Fibroblast of pulmonary artery (primary cell): ENCODE measurements around the gene NPPB.

Experiments
- DNase-seq: peaks from one replicate; pipeline ENCODE4 v3.0.0-alpha.2; 2010; ENCODE audit warnings: low read depth
- H3K4me3 ChIP-seq: replicated peaks from 2 replicates; pipeline ENCODE4 v1.5.1; 2011; ENCODE audit warnings: low read depth, mild to moderate bottlenecking, control low read depth, low read length, moderate library complexity
- CTCF ChIP-seq: IDR thresholded peaks from 2 replicates; pipeline ENCODE4 v1.5.1; 2011; ENCODE audit warnings: mild to moderate bottlenecking, control low read depth, low read length, inconsistent platforms; ENCODE audit errors: missing control alignments

The NPPB gene

GRCh38 chr1:11874624-11875023, 15.9 kb upstream of the NPPB start:
- TF ChIP-seq CTCF, result no peak
- no peak for DNase-seq
- no peak overlapping the region for H3K4me3 ChIP-seq

DNA sequence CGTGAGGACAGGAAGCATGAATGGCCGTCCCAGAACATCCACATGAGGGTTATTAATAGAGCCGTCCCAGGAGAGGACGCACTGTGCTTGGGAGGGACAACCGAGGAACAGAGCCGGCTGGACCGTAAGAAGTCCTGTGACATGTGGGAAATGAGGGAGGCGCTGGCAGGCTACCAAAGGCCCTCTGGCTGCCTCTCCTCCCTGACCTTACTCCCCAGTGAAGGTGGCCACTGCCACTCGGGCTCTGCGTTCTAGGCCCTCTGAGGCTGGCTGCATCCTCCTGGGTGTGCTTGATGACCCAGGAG, 15.5 kb upstream of the NPPB start:
- H3K4me3 ChIP-seq, result no peak overlapping the region

GRCh38 chr1:11873395-11874257, 14.9 kb upstream of the NPPB start:
- DNase-seq, result no peak
- no peak for TF ChIP-seq CTCF
- H3K4me3 ChIP-seq, result no peak overlapping the region

More for the DNA sequence above, 15.5 kb upstream of the NPPB start:
- TF ChIP-seq CTCF, result no peak
- DNase-seq, result no peak

GRCh38 chr1:11872545-11872944, 13.8 kb upstream of the NPPB start:
- no peak overlapping the region for H3K4me3 ChIP-seq
- TF ChIP-seq CTCF, result no peak
- DNase-seq, result no peak

DNA sequence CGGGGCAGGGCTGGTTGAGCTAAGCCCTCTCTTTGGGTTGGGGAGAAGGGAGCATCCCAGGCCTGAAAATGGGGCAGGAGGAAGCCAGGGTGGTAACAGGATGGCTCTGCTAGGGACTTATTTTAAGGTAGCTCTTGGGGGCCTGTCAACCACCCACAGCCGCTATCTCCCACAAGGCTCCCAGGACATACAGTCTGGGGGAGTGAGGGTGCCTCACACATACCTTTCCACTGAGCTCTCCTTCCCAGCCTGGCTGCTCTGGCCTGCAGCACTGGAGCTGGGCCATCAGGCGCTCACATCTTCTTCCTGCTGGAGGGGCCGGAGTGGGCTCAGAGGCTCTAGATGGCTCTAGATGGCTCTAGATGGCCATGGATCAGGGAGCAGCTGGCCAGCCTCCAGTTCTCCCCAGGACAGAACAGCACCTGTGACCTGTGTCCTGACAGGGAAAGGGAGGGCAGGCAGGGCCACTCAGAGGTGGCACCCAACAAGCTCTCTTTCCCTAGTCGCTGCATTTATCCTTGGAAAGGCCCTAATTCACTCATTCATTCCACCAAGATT, 11.0 kb upstream of the NPPB start:
- no peak for TF ChIP-seq CTCF

GRCh38 chr1:11869104-11869503, 10.4 kb upstream of the NPPB start:
- TF ChIP-seq CTCF, result no peak
- H3K4me3 ChIP-seq, result no peak overlapping the region
- no peak for DNase-seq

More for the DNA sequence above, 11.0 kb upstream of the NPPB start:
- no peak overlapping the region for H3K4me3 ChIP-seq
- DNase-seq, result no peak
